ENCODE measurements around the gene CLSTN2.

DNA sequence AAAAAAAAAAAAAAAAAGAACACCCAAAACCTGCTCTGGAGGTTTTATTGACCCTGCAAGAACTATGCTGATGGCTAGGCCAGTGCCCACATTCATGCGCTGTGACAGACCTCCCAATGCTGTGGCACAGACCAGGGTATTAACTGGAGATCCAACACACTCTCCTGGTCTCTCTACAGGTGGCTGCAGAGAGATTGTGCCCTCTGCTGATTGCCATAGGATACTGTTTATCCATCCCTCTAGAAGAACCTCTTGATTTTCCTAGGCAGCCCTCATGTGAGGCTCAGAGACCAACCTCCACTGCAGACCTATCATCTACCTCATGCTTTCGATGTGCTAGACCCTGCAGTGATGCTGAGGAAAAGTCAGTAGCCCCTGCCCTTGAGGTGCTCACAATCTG, 617.4 kb downstream of the CLSTN2 start:
- TF ChIP-seq, protein P1, sequence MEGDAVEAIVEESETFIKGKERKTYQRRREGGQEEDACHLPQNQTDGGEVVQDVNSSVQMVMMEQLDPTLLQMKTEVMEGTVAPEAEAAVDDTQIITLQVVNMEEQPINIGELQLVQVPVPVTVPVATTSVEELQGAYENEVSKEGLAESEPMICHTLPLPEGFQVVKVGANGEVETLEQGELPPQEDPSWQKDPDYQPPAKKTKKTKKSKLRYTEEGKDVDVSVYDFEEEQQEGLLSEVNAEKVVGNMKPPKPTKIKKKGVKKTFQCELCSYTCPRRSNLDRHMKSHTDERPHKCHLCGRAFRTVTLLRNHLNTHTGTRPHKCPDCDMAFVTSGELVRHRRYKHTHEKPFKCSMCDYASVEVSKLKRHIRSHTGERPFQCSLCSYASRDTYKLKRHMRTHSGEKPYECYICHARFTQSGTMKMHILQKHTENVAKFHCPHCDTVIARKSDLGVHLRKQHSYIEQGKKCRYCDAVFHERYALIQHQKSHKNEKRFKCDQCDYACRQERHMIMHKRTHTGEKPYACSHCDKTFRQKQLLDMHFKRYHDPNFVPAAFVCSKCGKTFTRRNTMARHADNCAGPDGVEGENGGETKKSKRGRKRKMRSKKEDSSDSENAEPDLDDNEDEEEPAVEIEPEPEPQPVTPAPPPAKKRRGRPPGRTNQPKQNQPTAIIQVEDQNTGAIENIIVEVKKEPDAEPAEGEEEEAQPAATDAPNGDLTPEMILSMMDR (conservative IDR thresholded peaks at IDR 0.05) = peak; percentile 54
- no peak for TF ChIP-seq EZH2 (IDR thresholded peaks at IDR 0.05; ENCODE audit: low read depth)

Data from PC-9 (cell line).